ENCODE data around the gene SLC4A1AP.
"Not testable (repeated sequence)": the region's sequence is repeated elsewhere in the genome, so short reads cannot be mapped to it uniquely, and the experiment has no call there.

SLC4A1AP gene, protein sequence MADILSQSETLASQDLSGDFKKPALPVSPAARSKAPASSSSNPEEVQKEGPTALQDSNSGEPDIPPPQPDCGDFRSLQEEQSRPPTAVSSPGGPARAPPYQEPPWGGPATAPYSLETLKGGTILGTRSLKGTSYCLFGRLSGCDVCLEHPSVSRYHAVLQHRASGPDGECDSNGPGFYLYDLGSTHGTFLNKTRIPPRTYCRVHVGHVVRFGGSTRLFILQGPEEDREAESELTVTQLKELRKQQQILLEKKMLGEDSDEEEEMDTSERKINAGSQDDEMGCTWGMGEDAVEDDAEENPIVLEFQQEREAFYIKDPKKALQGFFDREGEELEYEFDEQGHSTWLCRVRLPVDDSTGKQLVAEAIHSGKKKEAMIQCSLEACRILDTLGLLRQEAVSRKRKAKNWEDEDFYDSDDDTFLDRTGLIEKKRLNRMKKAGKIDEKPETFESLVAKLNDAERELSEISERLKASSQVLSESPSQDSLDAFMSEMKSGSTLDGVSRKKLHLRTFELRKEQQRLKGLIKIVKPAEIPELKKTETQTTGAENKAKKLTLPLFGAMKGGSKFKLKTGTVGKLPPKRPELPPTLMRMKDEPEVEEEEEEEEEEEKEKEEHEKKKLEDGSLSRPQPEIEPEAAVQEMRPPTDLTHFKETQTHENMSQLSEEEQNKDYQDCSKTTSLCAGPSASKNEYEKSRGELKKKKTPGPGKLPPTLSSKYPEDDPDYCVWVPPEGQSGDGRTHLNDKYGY

DNA sequence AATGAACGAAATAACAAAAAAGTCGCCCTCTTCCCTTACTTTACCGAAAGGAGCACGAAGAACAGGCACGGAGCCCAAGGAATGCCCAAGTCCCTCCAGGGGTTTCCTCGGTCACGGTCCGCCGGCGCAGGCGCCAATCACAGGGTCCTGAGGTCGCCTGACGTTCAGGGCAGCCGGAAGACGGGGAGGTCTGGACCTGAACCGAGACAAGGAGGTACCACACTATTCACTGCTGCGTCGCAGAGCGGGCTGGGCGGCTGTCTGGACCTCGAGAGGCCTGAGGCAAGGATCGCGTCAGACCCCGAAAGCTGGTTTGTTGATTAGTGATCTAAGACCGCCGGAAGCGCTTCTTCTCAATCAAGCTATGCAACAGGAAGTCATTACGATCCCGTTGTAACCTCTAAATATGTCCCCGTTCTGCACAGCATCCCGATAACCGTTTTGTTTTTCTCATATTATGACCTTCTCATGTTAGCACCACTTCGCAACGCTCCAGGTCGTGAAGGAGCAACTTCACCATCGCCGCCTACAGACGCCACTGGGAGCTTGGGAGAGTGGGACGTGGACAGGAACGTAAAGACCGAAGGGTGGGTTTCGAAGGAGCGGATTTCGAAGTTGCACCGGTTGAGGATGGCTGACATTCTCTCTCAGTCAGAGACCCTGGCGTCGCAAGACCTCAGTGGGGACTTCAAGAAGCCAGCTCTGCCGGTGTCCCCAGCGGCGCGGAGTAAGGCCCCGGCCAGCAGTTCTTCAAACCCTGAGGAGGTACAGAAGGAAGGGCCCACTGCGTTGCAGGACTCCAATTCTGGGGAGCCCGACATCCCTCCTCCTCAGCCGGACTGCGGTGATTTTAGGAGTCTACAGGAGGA is at the start of gene SLC4A1AP, which contains the start of gene SUPT7L:
TSS of gene SLC4A1AP (plus strand) at position 605 of the 869 bp plus-strand sequence. CDS start at position 631, 26 bp downstream.
TSS of gene SUPT7L (minus strand) at position 330 of the 869 bp plus-strand sequence. CDS start 1,422 bp downstream, outside the sequence.
- DNase-seq (ENCODE audit: low read depth in 2 of 2), result peak; percentile 50 to 52

DNA sequence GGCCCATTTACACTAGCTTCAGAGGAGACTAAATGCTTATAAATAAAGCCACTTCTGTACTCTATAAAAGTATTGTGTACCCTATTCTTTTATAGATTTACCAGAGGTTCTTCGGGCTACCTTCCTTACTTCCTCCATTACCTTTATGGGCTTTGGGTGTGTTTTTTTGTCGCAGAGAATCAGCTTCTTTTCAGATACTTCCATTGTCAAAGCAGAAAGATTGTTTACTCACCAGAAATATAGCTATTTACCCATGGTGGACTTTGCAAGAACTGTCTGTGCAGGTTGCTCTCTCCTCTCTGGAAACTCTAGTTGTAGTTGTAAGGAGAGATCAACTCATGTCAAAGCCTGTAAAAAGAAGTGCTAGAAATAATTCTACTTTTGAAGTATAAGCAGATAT is 49.7 kb upstream of the SLC4A1AP start:
- DNase-seq (ENCODE audit: low read depth in 2 of 2), result no peak

DNA sequence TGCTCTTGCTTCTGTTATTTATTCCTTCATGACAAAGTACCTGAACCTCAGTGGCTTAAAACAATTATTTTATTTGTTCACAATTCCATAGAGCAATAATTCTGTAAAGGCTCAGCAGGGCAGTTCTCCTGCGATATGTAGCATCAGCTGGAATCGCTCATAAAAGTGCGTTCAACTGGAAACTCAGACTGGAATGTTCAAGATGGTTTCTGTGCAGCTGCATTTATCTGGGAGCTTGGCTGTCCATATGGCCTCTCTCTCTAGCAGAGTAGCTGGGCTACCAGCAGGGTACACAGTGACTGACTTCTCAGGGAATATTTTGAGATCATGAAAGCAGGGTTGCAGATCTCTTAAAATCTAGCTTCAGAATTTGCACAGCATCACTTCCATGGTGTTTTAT is 48.4 kb upstream of the SLC4A1AP start:
- DNase-seq (ENCODE audit: low read depth in 2 of 2), result no peak

DNA sequence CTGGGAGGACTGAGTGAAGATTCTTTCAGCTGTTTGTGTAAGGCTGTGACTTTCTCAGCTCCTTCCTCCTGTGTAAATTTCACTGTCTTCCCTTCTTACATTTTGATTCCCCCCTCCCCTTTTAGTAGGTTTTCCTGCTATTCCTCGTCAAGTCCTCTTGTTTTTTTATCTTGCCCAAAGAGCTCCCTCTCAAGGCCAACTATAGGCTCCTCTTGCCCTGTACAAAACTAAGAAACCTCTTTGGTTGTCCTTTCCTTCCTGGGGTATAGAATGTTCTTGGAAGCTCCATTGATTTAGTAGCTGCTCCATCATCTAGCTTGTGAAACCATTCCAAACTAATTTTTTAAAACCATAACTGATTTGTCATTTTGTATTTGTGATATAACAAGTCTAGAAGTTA is 42.2 kb upstream of the SLC4A1AP start:
- no peak for DNase-seq (ENCODE audit: low read depth in 2 of 2)

DNA sequence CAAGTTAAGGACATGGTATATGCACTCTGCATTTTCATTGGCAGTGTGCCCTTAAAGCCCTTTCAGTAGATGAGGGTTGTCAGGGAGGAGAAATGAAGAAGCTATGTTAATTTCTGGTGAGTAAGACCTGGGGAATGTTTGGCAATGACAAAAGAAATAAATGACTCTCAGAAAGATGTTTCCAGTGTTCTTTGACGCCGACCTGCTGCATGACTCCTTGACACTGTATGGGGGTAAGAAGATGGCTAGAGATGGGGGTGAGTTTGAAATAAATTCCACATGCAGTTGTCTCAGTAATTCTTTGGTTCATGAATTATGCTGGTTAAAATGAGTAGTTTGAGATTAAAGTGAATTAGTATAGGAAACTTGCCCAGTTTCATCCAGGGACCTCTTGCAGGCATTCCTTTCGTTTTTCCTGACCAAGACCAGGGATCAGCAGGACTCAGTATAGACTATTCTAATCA is 40.7 kb upstream of the SLC4A1AP start:
- no peak for DNase-seq (ENCODE audit: low read depth in 2 of 2)

DNA sequence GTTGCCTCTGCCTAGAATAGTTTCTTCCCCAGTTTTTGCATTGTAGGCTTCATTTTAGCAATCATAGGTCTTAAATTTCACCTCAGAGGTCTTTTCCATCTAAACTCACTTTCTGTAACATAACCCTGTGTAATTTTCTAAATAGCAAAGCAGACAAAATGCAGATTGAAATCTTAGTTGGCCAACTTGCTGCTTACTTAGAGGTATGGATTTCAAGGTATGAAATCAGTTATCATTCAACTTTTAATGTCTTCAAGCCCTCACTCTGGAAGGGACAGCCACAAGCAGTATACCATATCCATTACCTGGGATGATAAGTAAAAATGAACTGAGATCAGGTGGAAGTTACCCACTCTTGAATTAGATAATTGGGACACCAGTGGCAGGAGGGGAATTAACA is 38.7 kb upstream of the SLC4A1AP start:
- no peak for DNase-seq (ENCODE audit: low read depth in 2 of 2)

DNA sequence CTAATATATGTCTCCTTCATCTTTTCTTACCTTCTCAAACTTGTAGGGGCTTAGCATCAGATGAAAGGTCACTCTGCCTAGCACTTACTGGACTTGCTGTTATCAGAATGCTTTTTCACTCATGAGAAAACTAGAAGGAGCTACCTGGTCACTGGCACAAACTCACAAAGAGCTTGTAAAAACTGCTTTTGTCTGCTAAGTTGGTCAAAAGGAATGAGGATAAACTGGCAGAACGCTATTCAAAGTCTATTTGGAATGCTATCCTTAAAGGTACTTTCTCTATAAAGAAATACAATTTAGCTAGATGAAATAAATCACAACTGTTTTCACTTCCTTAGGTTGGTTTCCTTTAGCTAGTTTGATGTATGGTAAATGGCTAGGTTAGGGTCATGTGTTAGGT is 37.4 kb upstream of the SLC4A1AP start:
- not testable (repeated sequence) for DNase-seq (ENCODE audit: low read depth in 2 of 2)

DNA sequence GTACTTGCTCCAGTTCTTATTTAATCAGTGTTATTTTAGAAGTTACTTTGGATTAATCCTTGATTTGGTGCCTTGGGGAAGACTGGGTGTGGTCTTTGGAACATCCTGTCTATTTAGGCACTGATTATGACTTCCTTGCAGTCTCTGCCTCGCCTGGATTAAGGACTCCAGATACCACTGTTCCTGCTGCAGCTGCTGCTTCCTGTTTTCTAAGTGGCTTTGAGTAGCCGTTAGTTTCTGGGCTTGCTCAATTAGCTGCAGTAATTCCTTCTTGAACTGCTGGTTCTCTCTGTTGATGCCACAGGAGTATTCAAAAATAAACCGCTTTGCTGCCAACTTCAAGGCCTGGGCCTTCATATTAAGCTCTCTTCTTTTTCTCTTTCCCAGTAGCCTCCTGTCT is 36.8 kb upstream of the SLC4A1AP start:
- not testable (repeated sequence) for DNase-seq (ENCODE audit: low read depth in 2 of 2)

DNA sequence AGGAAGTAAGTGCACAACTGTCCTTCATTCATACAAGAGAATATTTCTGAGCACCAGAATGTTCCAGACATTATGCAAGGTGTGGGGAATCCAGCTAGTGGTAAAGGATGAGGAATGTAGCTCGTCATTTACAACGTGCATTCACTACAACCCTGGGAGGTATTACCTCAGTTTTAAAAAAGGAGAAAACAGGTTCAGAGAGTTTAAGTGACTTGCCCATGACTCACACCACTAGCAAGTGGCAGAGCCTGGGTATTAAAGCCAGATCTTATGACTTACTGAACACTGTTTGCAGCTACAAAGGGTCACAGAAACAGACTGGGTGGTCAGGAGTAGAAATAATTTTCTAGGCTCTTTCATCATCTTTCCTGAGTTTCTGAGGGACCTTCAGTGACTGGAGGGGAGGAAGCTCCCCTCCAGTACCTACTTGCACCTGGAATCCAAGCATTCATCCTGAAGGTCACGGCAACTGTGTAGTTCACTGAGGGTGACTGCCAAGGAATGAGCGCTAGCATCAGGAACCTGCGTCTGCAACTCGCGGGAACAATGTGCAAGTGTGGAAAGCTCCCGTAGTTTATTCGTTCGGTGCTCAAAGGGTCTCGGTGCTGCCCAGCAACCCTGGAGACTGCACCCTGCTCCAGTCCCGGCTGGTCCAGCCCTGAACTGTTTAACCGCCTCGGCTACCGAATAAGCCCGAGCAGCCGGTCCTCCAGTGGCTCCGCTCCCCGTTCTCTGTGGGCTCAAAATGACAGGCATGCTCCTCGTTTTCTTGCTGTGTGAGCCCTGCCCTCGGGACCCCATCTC is 35.5 kb upstream of the SLC4A1AP start:
- no peak for DNase-seq (ENCODE audit: low read depth in 2 of 2)

DNA sequence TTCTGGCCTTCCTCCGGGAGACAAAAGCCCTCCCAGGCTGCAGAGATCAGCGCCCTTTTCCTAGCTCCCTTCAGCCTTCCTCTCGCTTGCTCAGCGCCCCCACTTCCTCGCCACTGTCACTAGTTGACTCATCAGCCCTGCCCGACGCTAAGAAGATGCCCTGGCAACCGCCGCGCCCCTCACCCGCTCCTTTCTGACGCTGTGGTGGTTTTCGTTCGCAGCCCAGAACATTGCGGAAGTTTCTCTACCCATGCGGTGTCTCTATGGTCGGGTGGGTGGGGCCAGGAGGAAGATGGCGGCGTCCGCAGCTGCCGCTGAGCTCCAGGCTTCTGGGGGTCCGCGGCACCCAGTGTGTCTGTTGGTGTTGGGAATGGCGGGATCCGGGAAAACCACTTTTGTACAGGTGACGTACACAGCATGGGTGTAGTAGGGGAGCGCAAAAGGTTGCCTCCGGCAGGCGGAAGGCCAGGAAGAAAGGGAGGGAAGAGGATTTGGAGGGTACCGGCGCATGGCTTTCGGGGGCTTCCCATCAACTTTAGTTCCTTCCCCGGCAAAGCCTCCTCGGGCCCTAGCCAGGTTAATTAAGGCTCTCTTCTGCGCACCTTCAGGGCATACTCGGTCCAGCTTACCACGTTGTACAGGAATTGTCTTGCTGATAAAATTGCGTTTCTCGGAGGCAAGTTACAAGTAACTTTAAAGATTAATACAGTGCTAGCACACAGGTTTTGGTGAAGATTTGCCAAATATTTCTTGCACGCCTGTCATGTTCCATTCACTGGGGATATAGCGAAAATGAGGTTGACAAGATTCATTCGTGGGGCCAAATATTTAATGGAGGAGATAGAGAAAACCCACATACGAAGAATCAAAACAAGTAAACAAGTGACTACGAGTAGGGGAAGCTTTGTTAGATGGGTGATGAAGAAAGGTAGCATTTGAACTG is 34.7 kb upstream of the SLC4A1AP start, which contains the start of the genes CCDC121 and GPN1:
TSS of gene CCDC121 (minus strand) at position 246 of the 943 bp plus-strand sequence. CDS start 1,213 bp downstream, outside the sequence.
TSS of gene GPN1 (plus strand) at position 284 of the 943 bp plus-strand sequence. CDS start at position 293, 9 bp downstream.
- peak; percentile 90 to 91 for DNase-seq (ENCODE audit: low read depth in 2 of 2)

DNA sequence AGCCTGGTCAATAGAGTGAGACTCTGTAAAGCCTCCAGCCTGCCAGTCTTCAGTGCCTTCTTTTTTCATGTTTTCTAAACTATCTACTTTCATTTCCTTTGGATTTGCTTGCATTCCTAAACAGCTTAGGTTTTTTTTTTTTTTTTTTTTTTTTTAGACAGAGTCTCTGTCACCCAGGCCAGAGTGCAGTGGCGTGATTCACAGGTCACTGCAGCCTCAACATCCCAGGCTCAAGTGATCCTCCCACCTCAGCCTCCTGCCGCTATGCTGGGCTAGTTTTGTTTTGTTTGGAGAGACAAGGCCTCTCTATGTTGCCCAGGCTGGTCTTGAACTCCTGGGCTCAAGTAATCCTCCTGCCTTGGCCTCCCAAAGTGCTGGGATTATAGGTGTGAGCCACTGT is 33.4 kb upstream of the SLC4A1AP start:
- not testable (repeated sequence) for DNase-seq (ENCODE audit: low read depth in 2 of 2)

DNA sequence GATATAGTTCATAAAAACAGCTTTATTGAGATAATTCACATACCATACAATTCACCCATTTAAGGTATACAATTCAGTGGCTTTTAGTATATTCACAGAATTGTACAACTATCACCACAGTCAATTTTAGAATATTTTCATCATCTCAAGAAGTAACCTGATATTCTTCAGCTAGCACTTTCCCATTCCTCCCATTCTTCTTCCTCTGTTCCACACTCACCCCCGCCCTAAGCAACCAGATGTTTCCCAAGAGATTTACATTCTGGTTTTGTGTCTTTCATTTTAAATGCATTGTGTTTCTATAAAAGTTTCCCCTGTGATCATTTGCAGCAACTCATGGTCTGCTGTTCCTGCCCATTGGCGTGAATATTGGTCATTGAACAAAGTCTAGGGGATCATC is 29.4 kb upstream of the SLC4A1AP start:
- no peak for DNase-seq (ENCODE audit: low read depth in 2 of 2)

DNA sequence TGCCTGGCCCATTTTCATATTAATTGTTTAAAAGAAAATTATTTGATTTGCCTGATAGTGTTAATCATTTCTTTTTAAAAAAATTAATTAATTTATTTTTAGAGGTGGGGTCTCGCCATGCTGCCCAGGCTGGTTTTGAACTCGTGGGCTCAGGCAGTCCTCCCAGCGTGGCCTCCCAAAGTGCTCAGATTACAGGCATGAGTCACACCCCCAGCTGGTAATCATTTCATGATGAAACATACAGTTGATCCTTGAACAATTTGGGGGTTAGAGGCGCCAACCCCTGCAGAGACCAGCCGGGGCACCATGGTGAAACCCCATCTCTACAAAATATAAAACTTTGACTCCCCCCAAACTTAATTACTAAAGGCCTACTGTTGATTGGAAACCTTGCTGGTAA is 26.9 kb upstream of the SLC4A1AP start:
- no peak for DNase-seq (ENCODE audit: low read depth in 2 of 2)

DNA sequence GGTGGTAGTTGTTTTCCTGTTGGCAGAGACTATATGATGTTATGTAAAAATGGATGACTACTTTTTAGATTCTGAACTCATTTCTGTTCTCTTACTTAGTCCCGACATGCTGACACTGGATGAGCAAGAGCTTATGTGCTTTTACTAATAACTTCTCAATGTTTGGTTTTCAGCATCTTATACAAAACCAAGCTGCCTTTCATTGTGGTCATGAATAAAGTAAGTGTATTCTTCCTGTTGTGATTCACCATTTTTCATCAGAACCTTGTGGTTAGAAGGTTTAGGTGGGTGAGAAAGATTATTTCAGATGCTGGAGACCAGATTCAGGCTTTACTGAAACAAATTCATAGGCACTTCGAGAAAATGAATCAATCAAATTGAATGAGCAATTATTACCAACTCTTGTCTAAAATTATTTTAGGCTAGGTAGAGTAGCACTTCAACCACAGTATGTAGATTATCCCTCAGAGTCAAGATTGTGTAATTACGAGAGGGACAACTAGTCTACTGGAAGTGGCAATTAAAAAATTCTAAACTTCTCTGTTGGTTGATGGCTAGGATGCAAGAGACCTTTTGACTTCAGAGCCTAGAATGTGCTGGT is 25.6 kb upstream of the SLC4A1AP start:
- no peak for DNase-seq (ENCODE audit: low read depth in 2 of 2)

DNA sequence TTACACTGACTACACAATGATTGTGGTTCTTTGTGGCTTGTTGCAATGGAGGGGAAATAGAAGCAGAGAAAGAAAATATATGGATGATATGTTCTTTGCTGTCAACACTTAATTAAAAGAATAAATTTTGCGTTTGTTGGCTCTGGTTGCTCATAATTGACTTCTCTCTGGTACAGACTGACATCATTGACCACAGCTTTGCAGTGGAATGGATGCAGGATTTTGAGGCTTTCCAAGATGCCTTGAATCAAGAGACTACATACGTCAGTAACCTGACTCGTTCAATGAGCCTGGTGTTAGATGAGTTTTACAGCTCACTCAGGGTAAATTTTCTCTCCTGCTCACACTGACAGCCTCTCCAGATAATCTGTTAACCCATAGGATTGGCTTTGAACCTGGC is 25.0 kb upstream of the SLC4A1AP start:
- no peak for DNase-seq (ENCODE audit: low read depth in 2 of 2)

DNA sequence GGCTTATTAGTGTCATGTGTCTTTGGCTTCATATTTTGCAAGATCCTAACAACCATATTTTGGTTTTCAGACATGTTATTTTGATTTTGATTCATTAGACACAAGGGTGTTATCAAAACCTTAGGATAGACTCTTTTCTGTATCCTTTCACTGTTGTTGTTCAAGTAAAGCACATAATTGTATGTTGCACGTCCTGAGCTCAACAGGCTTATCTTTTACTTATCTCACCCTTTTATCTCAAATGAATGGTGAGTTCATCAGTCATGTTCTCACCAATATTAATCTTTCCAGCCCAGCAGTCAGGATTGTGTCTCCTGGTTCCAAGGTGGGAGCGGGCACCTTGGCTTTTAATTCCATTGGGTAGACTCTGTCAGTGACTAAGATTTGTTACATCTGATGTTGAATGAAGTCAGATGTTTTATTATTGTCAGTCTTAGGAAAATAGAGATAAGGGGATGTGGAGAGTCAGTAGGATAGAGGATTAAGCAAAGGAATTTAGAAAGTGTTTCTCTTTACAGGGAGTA is 22.9 kb upstream of the SLC4A1AP start:
- no peak for DNase-seq (ENCODE audit: low read depth in 2 of 2)

DNA sequence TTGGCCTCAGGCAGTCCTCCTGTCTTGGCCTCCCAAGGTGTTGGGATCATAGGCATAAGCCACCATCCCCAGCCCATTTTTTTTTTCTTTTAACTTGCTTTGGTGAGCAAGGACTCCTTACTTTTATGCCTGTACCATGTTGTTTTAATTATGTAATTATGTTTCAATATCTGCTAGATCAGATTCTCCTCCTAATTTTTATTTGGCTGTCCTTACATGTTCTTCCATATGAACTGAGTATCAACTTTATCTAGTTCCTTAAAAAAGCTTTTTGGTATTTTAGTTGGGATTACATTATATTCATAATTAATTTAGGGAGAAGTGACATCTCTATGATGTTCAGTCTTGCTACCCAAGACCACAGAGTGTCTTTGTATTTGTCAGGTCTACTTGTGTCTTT is 18.5 kb upstream of the SLC4A1AP start:
- DNase-seq (ENCODE audit: low read depth in 2 of 2), result no peak

DNA sequence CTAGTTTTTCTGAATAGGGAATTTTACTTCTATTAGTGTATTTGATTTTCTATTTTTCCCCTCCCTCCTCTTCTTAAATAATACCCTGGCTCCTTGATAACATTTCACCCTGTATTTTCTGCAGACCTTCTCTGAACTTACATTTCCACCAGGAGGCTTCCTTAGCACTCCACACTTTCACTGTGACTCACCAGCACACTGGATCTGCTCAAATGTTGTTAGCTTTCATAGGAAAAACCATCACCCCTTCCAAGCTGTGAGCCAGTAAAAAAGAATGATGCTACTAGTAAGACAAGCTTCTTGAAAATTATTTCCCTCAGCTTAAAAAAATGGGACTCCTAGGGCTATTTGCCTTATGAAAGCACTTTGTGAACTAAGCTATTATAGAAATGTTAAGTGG is 16.4 kb upstream of the SLC4A1AP start:
- no peak for DNase-seq (ENCODE audit: low read depth in 2 of 2)

DNA sequence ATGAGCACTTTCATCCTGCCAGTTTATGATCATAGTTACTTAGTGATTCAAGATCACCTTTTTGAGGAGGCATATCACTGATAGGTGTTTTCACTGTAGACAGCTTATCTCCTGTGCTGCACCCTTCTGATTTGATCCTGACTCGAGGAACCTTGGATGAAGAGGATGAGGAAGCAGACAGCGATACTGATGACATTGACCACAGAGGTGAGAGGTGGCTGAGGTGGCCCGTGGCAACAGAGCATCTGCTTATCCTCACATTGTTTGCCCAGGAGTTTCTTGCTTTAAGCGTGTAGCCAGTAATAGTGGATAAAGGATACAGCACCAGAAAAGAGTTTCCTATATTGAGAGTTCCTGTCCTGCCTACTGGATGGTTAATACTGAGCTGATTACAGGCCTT is 16.0 kb upstream of the SLC4A1AP start:
- no peak for DNase-seq (ENCODE audit: low read depth in 2 of 2)

All from stimulated activated CD8-positive, alpha-beta memory T cell treated with anti-CD3 and anti-CD28 coated beads, Interleukin-2, amount 100 ng/mL, for 1 hour (primary cell).